Neural cell (in vitro differentiated cells): ENCODE measurements around the gene DGKG. TPM values are rescaled to one million over a fixed set of nuclear protein-coding genes. Genes with fewer than 3 reads are reported as not detected.

ENCODE experiments used
- H2AFZ ChIP-seq: fragments of 200-600, 300-800 bp; sonication (generic), shearing (Covaris generic); 2 replicates; pipeline ENCODE4 v1.6.0; 2014; ENCODE audit warnings: low read depth, mild to moderate bottlenecking, antibody characterized with exemption, low read length, moderate library complexity
- H3F3A ChIP-seq: fragments of 200-600 bp; shearing (Covaris generic); 2 replicates; pipeline ENCODE4 v1.6.1; 2016; ENCODE audit warnings: mild to moderate bottlenecking, moderate library complexity, mixed read lengths, antibody characterized with exemption, low read length; ENCODE audit not compliant: insufficient read depth, poor library complexity, severe bottlenecking
- H3K27ac ChIP-seq: fragments of 200-600, 300-800 bp; sonication (generic), shearing (Covaris generic); 2 replicates; pipeline ENCODE4 v1.5.1; 2014; ENCODE audit warnings: mild to moderate bottlenecking, low read length, moderate library complexity
- H3K27me3 ChIP-seq: fragments of 300-800, 200-600 bp; sonication (generic), shearing (Covaris generic); 2 replicates; pipeline ENCODE4 v1.6.0; 2014; ENCODE audit warnings: mild to moderate bottlenecking, low read depth, low read length, moderate library complexity; ENCODE audit not compliant: insufficient read depth
- H3K36me3 ChIP-seq: fragments of 300-800, 200-600 bp; sonication (generic), shearing (Covaris generic); 2 replicates; pipeline ENCODE4 v1.5.1; 2014; ENCODE audit warnings: mild to moderate bottlenecking, antibody characterized with exemption, low read length, moderate library complexity; ENCODE audit not compliant: insufficient read depth
- H3K4me2 ChIP-seq: fragments of 300-800, 200-600 bp; sonication (generic), shearing (Covaris generic); 2 replicates; pipeline ENCODE4 v1.6.0; 2014; ENCODE audit warnings: mild to moderate bottlenecking, low read length
- H3K4me3 ChIP-seq: fragments of 300-800, 200-600 bp; sonication (generic), shearing (Covaris generic); 2 replicates; pipeline ENCODE4 v1.5.1; 2014; ENCODE audit warnings: mild to moderate bottlenecking, low read length, moderate library complexity
- H3K79me2 ChIP-seq: fragments of 200-600 bp; shearing (Covaris generic); replicated peaks from 2 replicates; pipeline ENCODE4 v1.6.0; 2014; ENCODE audit warnings: mild to moderate bottlenecking, low read length, moderate library complexity; ENCODE audit not compliant: insufficient read depth
- H3K9ac ChIP-seq: fragments of 300-800, 200-600 bp; sonication (generic), shearing (Covaris generic); 2 replicates; pipeline ENCODE4 v1.6.1; 2016; ENCODE audit warnings: mild to moderate bottlenecking, low read length, mixed read lengths
- H3K9me2 ChIP-seq: fragments of 200-600 bp; shearing (Covaris generic); 2 replicates; pipeline ENCODE4 v1.6.1; 2016; ENCODE audit warnings: mild to moderate bottlenecking, low read length, mixed read lengths; ENCODE audit not compliant: insufficient read depth
- H3K9me3 ChIP-seq: fragments of 200-600, 300-800 bp; sonication (generic), shearing (Covaris generic); 2 replicates; pipeline ENCODE4 v1.6.1; 2016; ENCODE audit warnings: mild to moderate bottlenecking, mixed run types, low read length, moderate library complexity, mixed read lengths
- H4K20me1 ChIP-seq: fragments of 200-600 bp; shearing (Covaris generic); 2 replicates; pipeline ENCODE4 v1.6.1; 2016; ENCODE audit warnings: mild to moderate bottlenecking, mixed run types; ENCODE audit not compliant: insufficient read depth
- CTCF ChIP-seq: fragments of 450-650 bp; IDR thresholded peaks from 2 replicates; pipeline ENCODE4 v1.5.1; 2014; ENCODE audit warnings: antibody characterized with exemption, mild to moderate bottlenecking, moderate library complexity; ENCODE audit not compliant: poor library complexity, severe bottlenecking
- EP300 ChIP-seq: fragments of 450-650 bp; conservative IDR thresholded peaks from 2 replicates; pipeline ENCODE4 v1.6.1; 2014; ENCODE audit warnings: antibody characterized with exemption, mild to moderate bottlenecking, moderate library complexity; ENCODE audit not compliant: poor library complexity, severe bottlenecking
- EZH2 ChIP-seq: fragments of 200-600, 300-800 bp; shearing (Covaris generic), sonication (generic); IDR thresholded peaks from 2 replicates; pipeline ENCODE4 v1.6.1; 2014; ENCODE audit warnings: antibody characterized with exemption, low read length, borderline replicate concordance, mild to moderate bottlenecking; ENCODE audit not compliant: insufficient read depth, poor library complexity, severe bottlenecking
- MXI1 ChIP-seq: fragments of 450-650 bp; conservative IDR thresholded peaks from 2 replicates; pipeline ENCODE4 v1.6.1; 2014; ENCODE audit warnings: antibody characterized with exemption, mild to moderate bottlenecking; ENCODE audit not compliant: poor library complexity, severe bottlenecking
- POLR2AphosphoS5 ChIP-seq: IDR thresholded peaks from 2 replicates; pipeline ENCODE4 v1.6.1; 2012
- RAD21 ChIP-seq: fragments of 450-650 bp; conservative IDR thresholded peaks from 2 replicates; pipeline ENCODE4 v1.6.1; 2014; ENCODE audit warnings: antibody characterized with exemption, mild to moderate bottlenecking, moderate library complexity
- REST ChIP-seq: IDR thresholded peaks from 2 replicates; pipeline ENCODE4 v1.6.1; 2012; ENCODE audit warnings: borderline replicate concordance
- SMC3 ChIP-seq: fragments of 450-650 bp; conservative IDR thresholded peaks from 2 replicates; pipeline ENCODE4 v1.6.1; 2014; ENCODE audit warnings: antibody characterized with exemption, mild to moderate bottlenecking, moderate library complexity; ENCODE audit not compliant: poor library complexity
- TAF1 ChIP-seq: IDR thresholded peaks from 2 replicates; pipeline ENCODE4 v1.6.1; 2012; ENCODE audit warnings: low read depth
- polyA plus RNA-seq: library from polyadenylated mRNA; depleted of rRNA; stranded (reverse); fragments of >200 nt; gene quantifications from 2 replicates; pipeline ENCODE4 v1.2.3, GENCODE V29; 2014

Gene DGKG
- polyA plus RNA-seq, 1 donor from 2014 or later, result not detected

- TF ChIP-seq EP300 (no peak), POLR2AphosphoS5 (no peak), SMC3 (no peak), TAF1 (no peak), REST (no peak), RAD21 (no peak)
- no peaks in the 10 kb centered on the region for H3K36me3 ChIP-seq
- no peaks in the 10 kb centered on the region for H3K9me2 ChIP-seq
- H3K4me2 ChIP-seq, result no peak overlapping the region
- no peak overlapping the region for H3K9ac ChIP-seq
- no peaks in the 10 kb centered on the region for H4K20me1 ChIP-seq
- H2AFZ ChIP-seq, result no peak overlapping the region
- no peak overlapping the region for H3K27ac ChIP-seq
- H3K27me3 ChIP-seq, result no peaks in the 10 kb centered on the region
- no peaks in the 10 kb centered on the region for H3F3A ChIP-seq
- no peak overlapping the region for H3K4me3 ChIP-seq
- H3K79me2 ChIP-seq, result no peaks in the 10 kb centered on the region
- no peaks in the 10 kb centered on the region for H3K9me3 ChIP-seq
These were observed 180.1 kb downstream of the DGKG start for GRCh38 chr3:186181901-186182300.

GRCh38 chr3:186180891-186181481 lies 181.0 kb downstream of the DGKG start:
- no peak overlapping the region for H3K4me3 ChIP-seq
- no peak overlapping the region for H2AFZ ChIP-seq
- H3F3A ChIP-seq, result no peaks in the 10 kb centered on the region
- no peaks in the 10 kb centered on the region for H3K36me3 ChIP-seq
- no peaks in the 10 kb centered on the region for H3K9me3 ChIP-seq
- no peak overlapping the region for H3K4me2 ChIP-seq
- H3K9me2 ChIP-seq, result no peaks in the 10 kb centered on the region
- no peaks in the 10 kb centered on the region for H3K27me3 ChIP-seq
- TF ChIP-seq REST (no peak), SMC3 (no peak), TAF1 (no peak), MXI1 (no peak), EZH2 (no peak), CTCF (no peak)
- no peaks in the 10 kb centered on the region for H4K20me1 ChIP-seq
- H3K79me2 ChIP-seq, result no peaks in the 10 kb centered on the region
- H3K27ac ChIP-seq, result no peak overlapping the region
- no peak overlapping the region for H3K9ac ChIP-seq
